ENCODE measurements around the gene CST7.
A peak's percentile ranks its signal among the peaks of the same experiment; 100 is the strongest.
"Not testable (repeated sequence)": the region's sequence is repeated elsewhere in the genome, so short reads cannot be mapped to it uniquely, and the experiment has no call there.

CST7 gene, protein sequence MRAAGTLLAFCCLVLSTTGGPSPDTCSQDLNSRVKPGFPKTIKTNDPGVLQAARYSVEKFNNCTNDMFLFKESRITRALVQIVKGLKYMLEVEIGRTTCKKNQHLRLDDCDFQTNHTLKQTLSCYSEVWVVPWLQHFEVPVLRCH

GRCh38 chr20:24948939-24949679 lies at the start of gene CST7:
TSS of gene CST7 (plus strand) at chr20:24949269. CDS start at chr20:24949506, 237 bp downstream.
- peak; percentile 78 for DNase-seq (ENCODE audit: low read depth)

- no peak for DNase-seq (ENCODE audit: low read depth)
Observed at GRCh38 chr20:24906806-24907205, 42.3 kb upstream of the CST7 start.

GRCh38 chr20:24908642-24909041 lies 40.4 kb upstream of the CST7 start:
- DNase-seq (ENCODE audit: low read depth) = no peak

DNA sequence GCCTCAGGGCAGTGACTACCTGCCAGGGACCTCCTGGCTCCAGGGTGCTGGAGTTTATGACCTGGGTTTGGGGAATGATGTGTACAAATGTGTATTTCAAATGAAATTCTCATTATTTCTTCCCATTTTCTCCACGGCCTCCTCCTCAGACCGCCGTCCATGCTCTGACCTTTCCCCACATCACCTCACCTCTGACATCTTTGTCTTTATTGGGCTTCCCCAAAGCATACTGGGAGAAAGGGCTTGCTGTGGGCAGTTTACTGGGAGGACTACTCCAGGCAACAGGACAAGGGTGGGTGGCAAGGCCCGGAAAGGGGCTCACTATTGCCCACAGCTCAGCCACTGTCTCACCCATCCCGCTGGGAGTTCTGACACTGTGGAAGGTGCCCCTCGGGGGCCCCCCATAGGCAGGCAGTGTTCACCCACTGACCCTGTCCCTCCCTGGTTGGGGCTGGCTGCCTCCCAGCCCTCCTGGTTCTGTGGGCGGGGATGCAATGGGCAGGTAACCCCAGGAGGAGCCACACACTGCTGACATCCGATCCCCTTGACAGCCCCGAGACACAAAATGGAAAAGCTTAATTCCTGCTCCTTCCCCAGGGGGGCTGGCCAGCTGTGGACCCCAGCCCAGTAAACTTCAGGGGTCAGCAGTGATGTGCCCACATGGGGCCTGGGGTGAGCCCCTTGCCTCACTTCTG lies 39.8 kb upstream of the CST7 start:
- no peak for DNase-seq (ENCODE audit: low read depth)

DNA sequence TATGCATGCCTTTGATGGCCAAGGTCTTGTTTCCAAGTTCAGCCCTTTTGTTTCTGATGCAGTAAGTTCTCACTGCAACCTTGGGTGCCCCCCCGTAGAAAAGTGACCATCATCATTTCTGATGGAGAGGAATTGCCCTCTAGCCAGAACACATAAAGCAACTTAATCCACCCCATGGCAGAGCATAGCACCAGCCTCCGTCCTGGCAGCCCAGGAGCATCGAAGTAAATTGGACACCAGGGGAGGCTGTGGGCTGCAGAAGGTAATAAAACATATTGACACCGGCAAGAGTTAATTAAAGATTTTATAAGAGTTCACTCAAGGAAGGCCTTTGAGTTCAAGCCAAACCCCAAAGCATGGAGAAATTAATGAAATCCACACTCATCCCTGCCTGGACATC lies 39.2 kb upstream of the CST7 start:
- DNase-seq (ENCODE audit: low read depth) = no peak

GRCh38 chr20:24910461-24910860 lies 38.6 kb upstream of the CST7 start:
- no peak for DNase-seq (ENCODE audit: low read depth)

DNA sequence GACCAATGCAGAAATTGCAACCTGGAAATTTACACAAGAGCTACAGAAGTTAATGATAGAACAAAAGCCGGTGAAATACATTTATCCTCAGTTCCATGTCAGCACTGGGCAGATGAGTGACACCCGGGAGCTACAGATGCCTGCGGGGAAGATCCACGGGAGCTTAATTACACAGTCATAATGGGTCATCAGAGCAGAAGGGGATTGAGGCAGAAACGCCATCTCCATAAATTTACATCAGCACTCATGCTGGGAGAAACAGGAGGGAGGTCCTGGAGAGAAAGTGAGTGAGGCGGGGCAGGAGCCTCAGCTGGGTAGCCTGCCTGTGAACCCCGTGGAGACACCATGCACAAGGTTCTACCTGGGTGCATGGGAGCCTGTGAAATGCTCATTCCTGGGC lies 37.6 kb upstream of the CST7 start:
- DNase-seq (ENCODE audit: low read depth) = no peak

- no peak for DNase-seq (ENCODE audit: low read depth)
Observed at GRCh38 chr20:24912397-24913075, 36.5 kb upstream of the CST7 start.

- DNase-seq (ENCODE audit: low read depth) = no peak
Observed at GRCh38 chr20:24913076-24913628, 35.9 kb upstream of the CST7 start.

DNA sequence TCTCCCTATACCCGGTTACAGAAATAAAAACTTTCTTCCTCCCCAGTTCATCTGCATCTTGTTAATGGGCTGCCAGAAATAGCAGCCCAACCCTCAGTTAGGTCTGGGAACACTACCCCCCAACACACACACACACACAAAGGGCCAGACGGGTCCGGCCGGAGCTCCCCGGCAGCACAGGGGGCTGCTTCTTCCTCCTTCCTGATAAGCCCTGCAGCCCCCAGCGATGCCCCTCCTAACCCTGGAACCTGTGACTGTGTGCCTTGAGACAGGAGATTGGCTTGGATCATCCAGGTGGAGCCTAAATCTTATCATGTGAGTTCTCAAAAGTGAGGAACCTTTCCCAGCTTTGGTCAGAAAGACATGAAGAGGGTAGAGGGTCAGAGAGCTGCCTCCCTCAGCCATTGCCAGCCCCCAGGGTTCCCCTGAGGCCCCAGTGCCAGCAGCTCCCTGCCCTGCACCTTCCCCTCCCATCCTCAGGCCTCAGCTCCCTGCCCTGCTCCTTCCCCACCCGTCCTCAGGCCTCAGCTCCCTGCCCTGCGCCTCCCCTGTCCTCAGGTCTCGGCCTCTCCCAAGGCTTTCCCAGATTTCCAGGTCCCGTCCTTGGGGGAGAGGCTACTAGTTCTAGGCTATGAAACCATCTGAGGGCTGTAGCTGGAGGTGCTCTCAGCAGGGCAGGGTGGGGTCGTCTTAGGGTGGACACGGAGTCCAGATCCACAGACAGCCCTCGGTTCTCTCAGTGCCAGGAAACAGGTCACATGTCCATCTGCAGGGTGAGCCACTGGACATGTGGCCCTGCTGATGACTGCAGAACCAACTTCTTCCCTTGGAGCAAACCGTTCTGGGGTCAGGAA lies 34.5 kb upstream of the CST7 start:
- no peak for DNase-seq (ENCODE audit: low read depth)

- no peak for DNase-seq (ENCODE audit: low read depth)
Observed at GRCh38 chr20:24915440-24915839, 33.6 kb upstream of the CST7 start.

- DNase-seq (ENCODE audit: low read depth) = no peak
Observed at GRCh38 chr20:24915892-24916291, 33.2 kb upstream of the CST7 start.

GRCh38 chr20:24916412-24916811 lies 32.7 kb upstream of the CST7 start:
- no peak for DNase-seq (ENCODE audit: low read depth)

DNA sequence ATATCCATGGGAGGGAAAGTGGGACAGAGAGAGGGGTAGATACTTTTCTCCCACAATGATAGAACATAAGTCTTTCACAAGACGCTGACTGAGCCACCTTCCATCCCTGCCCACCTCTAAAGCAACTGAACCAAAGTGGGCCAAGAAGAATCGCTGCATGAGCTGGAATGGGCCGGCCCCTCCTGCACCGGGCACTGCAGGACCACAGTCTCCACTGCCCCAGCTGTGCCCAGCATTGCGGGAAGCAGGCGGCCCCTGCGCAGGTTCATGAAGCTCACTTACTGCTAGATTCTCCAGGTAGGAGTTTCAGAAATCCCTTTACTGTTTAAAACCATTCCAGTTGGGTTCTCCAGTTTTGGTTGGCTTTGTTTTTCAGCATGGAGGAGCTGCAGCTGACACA lies 32.0 kb upstream of the CST7 start:
- DNase-seq (ENCODE audit: low read depth) = no peak

DNA sequence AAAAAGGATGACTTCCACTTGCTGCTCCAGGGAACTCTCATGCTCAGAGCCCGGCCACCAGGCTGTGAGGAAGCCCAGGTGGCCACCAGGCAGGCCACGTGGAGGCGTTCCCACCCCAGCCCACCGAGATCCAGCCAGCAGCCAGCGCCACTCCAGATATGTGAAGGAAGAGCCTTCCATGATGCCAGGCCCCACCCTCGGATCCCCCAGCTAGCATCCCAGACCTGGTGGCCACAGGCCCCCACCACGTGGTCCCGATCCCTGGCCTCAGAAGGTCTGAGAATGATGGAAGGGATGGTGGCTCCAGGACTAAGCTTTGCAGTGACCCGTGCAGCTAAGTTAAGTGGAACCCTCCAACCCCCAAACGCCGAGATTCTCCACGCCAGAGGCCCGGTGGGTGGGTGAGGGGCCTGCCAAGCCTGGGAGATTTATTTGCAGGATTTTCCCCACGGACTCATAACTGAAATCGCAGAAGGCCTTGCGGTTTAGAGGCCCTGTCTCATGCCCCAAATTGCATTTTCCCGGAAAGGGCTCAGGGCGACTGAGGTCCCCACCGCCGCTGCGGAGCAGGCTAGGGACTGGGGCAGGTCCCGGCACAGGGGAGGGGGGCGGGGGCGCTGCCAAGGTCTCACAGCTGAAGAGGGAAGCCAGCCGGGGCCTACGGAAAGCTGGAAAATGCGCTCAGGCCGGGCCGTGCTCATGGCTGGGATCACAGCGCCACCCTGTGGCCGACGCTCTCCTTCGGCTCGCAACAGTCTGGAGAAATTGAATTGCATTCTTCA lies 31.1 kb upstream of the CST7 start:
- DNase-seq (ENCODE audit: low read depth) = no peak

- DNase-seq (ENCODE audit: low read depth) = no peak
Observed at GRCh38 chr20:24918579-24919566, 30.2 kb upstream of the CST7 start.

DNA sequence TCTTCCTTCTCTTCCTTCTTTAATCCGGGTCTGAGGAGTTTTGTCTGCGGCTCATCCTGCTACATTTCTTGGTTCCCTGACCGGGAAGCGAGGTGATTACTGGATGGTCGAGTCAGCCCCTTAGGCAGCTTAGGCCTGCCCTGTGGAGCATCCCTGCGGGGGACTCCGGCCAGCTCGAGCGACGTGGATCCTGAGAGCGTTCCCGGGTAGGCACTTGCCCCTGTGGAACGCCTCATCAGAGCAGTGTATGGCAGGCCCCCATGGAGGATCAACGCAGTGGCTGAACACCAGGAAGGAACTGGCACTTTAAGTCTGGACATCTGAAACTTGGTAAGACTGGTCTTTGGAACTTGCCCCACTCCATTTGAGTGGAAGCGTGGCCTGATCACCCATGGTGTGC lies 29.4 kb upstream of the CST7 start:
- DNase-seq (ENCODE audit: low read depth) = not testable (repeated sequence)

GRCh38 chr20:24920706-24921105 lies 28.4 kb upstream of the CST7 start:
- not testable (repeated sequence) for DNase-seq (ENCODE audit: low read depth)

- DNase-seq (ENCODE audit: low read depth) = not testable (repeated sequence)
Observed at GRCh38 chr20:24929259-24929658, 19.8 kb upstream of the CST7 start.

Measured in activated T-helper 9 cell treated with anti-CD3 and anti-CD28 coated beads, Interleukin-2, amount 50 U/mL, for 16 hours (primary cell).